OCI-LY7 (cell line): ENCODE results near the gene CUBN. TPM values are rescaled to one million over a fixed set of nuclear protein-coding genes. Genes with fewer than 3 reads are reported as not detected.

ENCODE experiments used
- BruUV-seq: library from RNA; stranded (reverse); fragments of 400-500 nt; replicated peaks from 2 replicates; lab custom pipeline; 2021; lab: Mats Ljungman, UMichigan
- CTCF ChIA-PET: fragments of 300-600 bp; sonication (Branson Sonifier 250); formaldehyde crosslinking; loops from one replicate; lab custom pipeline; 2022; ENCODE audit warnings: antibody characterized with exemption; ENCODE audit not compliant: unreplicated experiment; lab: Charles Lee
- POLR2A ChIA-PET: fragments of 300-600 bp; sonication (Branson Sonifier 250); formaldehyde crosslinking; loops from one replicate; lab custom pipeline; 2022; ENCODE audit warnings: antibody characterized with exemption; lab: Charles Lee
- DNase-seq: peaks from one replicate; pipeline ENCODE4 v3.0.0-alpha.2; 2015; ENCODE audit warnings: low spot score
- H2AFZ ChIP-seq: fragments of 200-600 bp; sonication (generic), shearing (Covaris generic); 2 replicates; pipeline ENCODE4 v1.6.1; 2014; ENCODE audit warnings: mild to moderate bottlenecking, antibody characterized with exemption, low read length, moderate library complexity
- H3K27ac ChIP-seq: fragments of 200-600 bp; sonication (generic); 2 replicates; pipeline ENCODE4 v1.5.1; 2014; ENCODE audit warnings: mixed run types, low read depth, mild to moderate bottlenecking, moderate library complexity, low read length, inconsistent platforms; ENCODE audit not compliant: poor library complexity, severe bottlenecking
- H3K36me3 ChIP-seq: fragments of 200-600 bp; sonication (generic); 2 replicates; pipeline ENCODE4 v1.6.1; 2014; ENCODE audit warnings: mild to moderate bottlenecking, antibody characterized with exemption, low read length, moderate library complexity, mixed read lengths; ENCODE audit not compliant: insufficient read depth
- H3K4me1 ChIP-seq: fragments of 200-600 bp; sonication (generic); 2 replicates; pipeline ENCODE4 v1.5.1; 2014; ENCODE audit warnings: mild to moderate bottlenecking, low read length; ENCODE audit not compliant: insufficient read depth, poor library complexity, severe bottlenecking
- H3K4me2 ChIP-seq: fragments of 200-600 bp; sonication (generic); 2 replicates; pipeline ENCODE4 v1.6.1; 2014; ENCODE audit warnings: mild to moderate bottlenecking, low read length
- H3K4me3 ChIP-seq: fragments of 200-600 bp; sonication (generic); 2 replicates; pipeline ENCODE4 v1.5.1; 2014; ENCODE audit warnings: mild to moderate bottlenecking, low read depth, low read length; ENCODE audit not compliant: poor library complexity, severe bottlenecking
- H3K79me2 ChIP-seq: fragments of 200-600 bp; sonication (generic); 2 replicates; pipeline ENCODE4 v1.6.1; 2016; ENCODE audit warnings: low read depth, mild to moderate bottlenecking, low read length, moderate library complexity, mixed read lengths; ENCODE audit not compliant: insufficient read depth
- H3K9me2 ChIP-seq: fragments of 200-600 bp; sonication (generic); 2 replicates; pipeline ENCODE4 v1.6.1; 2016; ENCODE audit warnings: mild to moderate bottlenecking, low read length, mixed read lengths; ENCODE audit not compliant: insufficient read depth
- H3K9me3 ChIP-seq: fragments of 200-600 bp; sonication (generic); 2 replicates; pipeline ENCODE4 v1.6.1; 2014; ENCODE audit warnings: mild to moderate bottlenecking, mixed run types, low read length, mixed read lengths
- H4K20me1 ChIP-seq: fragments of 200-600 bp; sonication (generic); 2 replicates; pipeline ENCODE4 v1.6.1; 2014; ENCODE audit warnings: mild to moderate bottlenecking, antibody characterized with exemption, low read length, moderate library complexity, mixed read lengths; ENCODE audit not compliant: insufficient read depth
- CTCF ChIP-seq: fragments of 200-600 bp; sonication (generic); conservative IDR thresholded peaks from 2 replicates; pipeline ENCODE4 v1.5.1; 2014; ENCODE audit warnings: mild to moderate bottlenecking, antibody characterized with exemption, low read length, moderate library complexity, mixed read lengths
- EZH2phosphoT487 ChIP-seq: fragments of 200-600 bp; sonication (generic); IDR thresholded peaks from 2 replicates; pipeline ENCODE4 v1.6.1; 2018; ENCODE audit warnings: low read depth, borderline replicate concordance, mild to moderate bottlenecking, mixed run types, antibody characterized with exemption, low read length, moderate library complexity, mixed read lengths
- intact Hi-C: fragments of 100-400 bp; cut with micrococcal nuclease; formaldehyde crosslinking; loops from one replicate; pipeline ENCODE4 v1.10.0; 2022; ENCODE audit not compliant: unreplicated experiment
- total RNA-seq, 2 experiments: library from RNA; depleted of rRNA in 1 of 2; stranded (reverse); fragments of >200 nt in 1 of 2; shearing (Covaris generic) in 1 of 2; gene quantifications; 2 replicates each; pipeline ENCODE4 v1.2.3, GENCODE V29; 2014 to 2022

The CUBN gene
- total RNA-seq, 2 experiments from 2014 or later, result 0.13 to 0.25 TPM

- intact Hi-C loops, result no loop called here
- Histone ChIP-seq H3K9me3 (no peaks in the 10 kb centered on the region), H2AFZ (no peak overlapping the region), H3K36me3 (no peaks in the 10 kb centered on the region), H3K79me2 (no peaks in the 10 kb centered on the region), H4K20me1 (no peaks in the 10 kb centered on the region), H3K4me3 (no peak overlapping the region), H3K4me2 (no peak overlapping the region), H3K4me1 (no peaks in the 10 kb centered on the region), H3K27ac (no peak overlapping the region), H3K9me2 (no peaks in the 10 kb centered on the region; the same call in 1 of the 2 replicates)
- no peak for DNase-seq
- TF ChIP-seq EZH2phosphoT487 (no peak), CTCF (no peak)
- POLR2A ChIA-PET, result interaction anchor here (0.6 to 0.7 kb wide), 2 partner anchors 66 to 120 kb away, joined by 3 to 4 read pairs; no protein-coding TSS in a partner anchor
- no TSS peak for BruUV-seq
- CTCF ChIA-PET, result no interaction called here
Measured at GRCh38 chr10:17001961-17002749, 127.5 kb downstream of the CUBN start.

GRCh38 chr10:17001297-17001744, 128.3 kb downstream of the CUBN start:
- intact Hi-C loops, result no loop called here
- ChIA-PET CTCF (no interaction called here), POLR2A (interaction anchor here (0.6 kb wide), 1 partner anchor 1428 kb away, joined by 4 read pairs; no protein-coding TSS in a partner anchor)
- no peak for DNase-seq
- Histone ChIP-seq H3K9me2 (no peaks in the 10 kb centered on the region; the same call in 1 of the 2 replicates), H4K20me1 (no peaks in the 10 kb centered on the region), H3K4me3 (no peak overlapping the region), H3K4me2 (no peak overlapping the region), H3K36me3 (no peaks in the 10 kb centered on the region), H3K79me2 (no peaks in the 10 kb centered on the region), H3K27ac (no peak overlapping the region), H2AFZ (no peak overlapping the region), H3K9me3 (no peaks in the 10 kb centered on the region), H3K4me1 (no peaks in the 10 kb centered on the region)
- no peak for TF ChIP-seq CTCF
- no peak for TF ChIP-seq EZH2phosphoT487
- no TSS peak for BruUV-seq
